NCI-H1105 (cell line): Measurements from ENCODE around the gene HTR1D.
"Not testable (repeated sequence)": the region's sequence is repeated elsewhere in the genome, so short reads cannot be mapped to it uniquely, and the experiment has no call there.

ENCODE experiments used
- DNase-seq: peaks from one replicate; lab custom pipeline; 2025; lab: John Stamatoyannopoulos, UW

Gene HTR1D, protein sequence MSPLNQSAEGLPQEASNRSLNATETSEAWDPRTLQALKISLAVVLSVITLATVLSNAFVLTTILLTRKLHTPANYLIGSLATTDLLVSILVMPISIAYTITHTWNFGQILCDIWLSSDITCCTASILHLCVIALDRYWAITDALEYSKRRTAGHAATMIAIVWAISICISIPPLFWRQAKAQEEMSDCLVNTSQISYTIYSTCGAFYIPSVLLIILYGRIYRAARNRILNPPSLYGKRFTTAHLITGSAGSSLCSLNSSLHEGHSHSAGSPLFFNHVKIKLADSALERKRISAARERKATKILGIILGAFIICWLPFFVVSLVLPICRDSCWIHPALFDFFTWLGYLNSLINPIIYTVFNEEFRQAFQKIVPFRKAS

DNA sequence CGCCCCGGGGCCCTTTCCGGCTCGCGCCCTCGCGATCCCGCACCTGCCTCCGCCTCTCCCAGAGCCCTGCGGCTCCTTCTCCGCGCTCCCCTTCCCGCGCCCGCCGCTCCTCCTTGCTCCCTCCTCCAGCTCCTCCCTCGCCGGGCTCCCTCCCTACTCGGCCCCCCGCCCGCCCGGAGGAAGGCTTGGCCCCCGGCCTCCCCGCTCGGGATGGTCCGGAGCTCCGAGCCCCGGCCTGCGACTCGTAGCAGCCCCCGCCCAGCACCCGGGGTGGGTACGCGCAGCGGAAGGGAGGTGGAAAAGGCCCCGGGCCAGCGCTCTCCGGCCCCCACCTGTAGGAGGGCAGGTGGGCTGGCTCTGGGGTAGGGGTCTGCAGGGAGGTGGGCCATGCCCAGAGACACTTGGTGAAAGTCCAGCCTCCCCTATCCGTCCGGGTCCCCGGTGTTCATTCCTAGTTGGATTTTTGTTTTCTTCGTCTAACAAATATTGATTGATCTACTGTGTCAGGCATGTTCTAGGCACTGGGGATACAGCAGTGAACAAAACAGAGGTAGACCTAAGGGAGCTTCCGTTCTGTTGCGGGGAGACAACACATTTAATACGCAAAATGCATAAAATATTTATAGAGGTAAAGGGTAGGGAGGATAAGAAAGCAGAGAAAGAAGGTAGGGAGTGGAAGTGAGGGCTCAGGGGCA, at the start of gene HTR1D:
HTR1D (minus strand) TSS at position 82 of the 695 bp plus-strand sequence. CDS start 23,283 bp downstream, outside the sequence.
- DNase-seq = peak; percentile 8

DNA sequence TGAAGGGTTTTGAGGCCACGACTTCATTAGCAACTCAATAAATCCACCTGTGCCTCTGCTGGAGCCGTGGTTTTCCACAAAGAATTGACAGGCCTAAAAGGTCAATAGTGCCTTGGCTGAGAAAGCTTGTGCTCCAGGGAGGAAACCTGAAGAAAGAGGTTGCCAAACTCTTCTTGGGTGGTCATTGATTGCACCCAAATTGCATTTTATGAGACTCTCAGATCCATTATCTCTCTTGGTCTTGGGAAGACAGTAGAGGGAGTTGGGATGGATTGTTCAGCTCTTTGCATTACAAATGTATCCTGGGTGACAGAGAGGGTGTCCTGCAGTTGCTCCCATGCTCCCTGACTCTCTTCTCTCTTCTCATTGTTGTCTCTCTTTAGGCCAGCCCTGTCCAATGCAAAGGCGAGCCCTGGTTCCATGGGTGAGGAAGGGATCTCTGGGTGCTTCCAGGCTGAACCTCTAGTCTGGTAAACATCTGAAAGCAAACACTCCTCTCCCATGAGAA, 46.1 kb upstream of the HTR1D start:
- DNase-seq = no peak

DNA sequence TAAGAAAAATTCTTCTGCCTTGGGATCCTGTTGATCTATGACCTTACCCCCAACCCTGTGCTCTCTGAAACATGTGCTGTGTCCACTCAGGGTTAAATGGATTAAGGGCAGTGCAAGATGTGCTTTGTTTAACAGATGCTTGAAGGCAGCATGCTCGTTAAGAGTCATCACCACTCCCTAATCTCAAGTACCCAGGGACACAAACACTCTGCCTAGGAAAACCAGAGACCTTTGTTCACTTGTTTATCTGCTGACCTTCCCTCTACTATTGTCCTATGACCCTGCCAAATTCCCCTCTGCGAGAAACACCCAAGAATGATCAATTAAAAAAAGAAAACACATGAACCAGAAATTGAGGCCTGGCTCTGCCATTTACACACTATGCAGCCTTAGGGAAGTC, 40.8 kb upstream of the HTR1D start:
- not testable (repeated sequence) for DNase-seq

DNA sequence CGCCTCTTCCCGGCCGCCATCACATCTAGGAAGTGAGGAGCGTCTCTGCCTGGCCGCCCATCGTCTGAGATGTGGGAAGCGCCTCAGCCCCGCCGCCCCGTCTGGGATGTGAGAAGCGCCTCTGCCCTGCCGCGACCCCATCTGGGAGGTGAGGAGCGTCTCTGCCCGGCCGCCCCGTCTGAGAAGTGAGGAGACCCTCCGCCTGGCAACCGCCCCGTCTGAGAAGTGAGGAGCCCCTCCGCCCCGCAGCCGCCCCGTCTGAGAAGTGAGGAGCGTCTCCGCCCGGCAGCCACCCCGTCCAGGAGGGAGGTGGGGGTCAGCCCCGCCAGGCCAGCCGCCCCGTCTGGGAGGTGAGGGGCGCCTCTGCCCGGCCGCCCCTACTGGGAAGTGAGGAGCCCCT, 40.1 kb upstream of the HTR1D start:
- not testable (repeated sequence) for DNase-seq

DNA sequence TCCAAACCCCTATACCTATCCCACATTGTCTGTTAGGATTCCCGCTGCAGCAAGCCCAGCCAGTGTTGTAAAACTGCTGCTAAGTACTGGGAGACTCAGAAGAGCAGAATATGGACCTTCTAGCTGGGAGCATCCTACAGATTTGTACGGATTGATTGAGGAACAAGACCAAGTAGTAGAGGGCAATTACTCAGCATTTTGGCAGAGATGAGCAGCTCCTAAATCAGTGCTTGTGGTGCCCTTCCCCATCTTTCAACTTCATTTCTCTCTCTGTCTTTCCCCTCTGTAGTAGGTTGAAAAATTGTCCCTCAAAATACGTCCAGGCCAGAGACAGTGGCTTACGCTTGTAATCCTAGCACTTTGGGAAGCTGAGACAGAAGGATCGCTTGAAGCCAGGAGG, 37.3 kb upstream of the HTR1D start:
- DNase-seq = no peak

DNA sequence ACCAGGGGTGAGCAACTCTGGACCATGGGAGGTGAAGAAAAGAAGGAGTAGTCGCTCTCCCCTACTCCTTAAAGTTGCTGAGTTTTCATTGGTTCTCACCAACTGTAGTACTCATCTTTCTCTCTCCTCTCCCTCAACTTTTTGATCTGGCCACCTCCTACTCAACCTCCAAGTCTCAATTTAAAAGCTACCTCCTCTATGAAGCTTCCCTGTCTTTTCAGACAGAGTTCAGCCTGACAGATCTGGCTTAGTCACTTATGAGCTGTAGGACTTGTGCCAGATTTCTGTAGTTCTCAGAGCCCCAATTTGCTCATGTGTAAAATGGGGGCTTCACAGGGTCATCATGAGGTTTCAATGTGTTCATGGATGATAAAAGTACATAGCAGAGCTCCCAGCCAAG, 34.5 kb upstream of the HTR1D start:
- DNase-seq = no peak

DNA sequence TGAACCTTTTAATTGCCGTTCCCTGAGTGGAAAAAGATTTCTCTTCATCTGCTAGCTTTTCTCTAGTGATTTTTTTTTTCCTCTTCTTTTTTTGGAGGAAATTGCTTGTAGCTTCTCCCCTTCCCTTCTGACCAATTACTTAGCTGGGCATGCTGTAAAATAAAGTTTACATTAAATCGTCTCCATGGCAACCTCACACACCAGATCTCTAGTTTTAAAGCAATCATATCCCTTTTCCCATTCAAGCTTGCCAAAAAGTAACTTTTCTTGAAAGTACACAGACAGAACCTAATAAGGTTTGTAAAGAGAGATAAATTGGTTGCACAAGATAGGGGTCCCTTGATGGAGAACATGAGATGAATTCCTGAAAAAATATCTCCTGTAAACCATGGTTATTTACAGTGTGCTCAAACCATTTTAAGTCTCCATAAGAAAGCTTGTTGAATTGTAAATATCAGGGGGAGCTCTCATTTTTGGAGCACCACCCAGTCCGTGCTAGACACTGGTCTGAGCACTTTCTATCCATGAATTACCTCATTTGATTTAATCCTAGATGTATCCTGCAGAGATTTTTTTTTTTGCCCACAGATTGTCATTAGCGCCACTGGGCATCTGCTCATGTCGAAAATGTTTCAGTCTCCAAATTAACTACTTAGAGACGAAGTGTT, 32.6 kb upstream of the HTR1D start:
- DNase-seq = no peak

DNA sequence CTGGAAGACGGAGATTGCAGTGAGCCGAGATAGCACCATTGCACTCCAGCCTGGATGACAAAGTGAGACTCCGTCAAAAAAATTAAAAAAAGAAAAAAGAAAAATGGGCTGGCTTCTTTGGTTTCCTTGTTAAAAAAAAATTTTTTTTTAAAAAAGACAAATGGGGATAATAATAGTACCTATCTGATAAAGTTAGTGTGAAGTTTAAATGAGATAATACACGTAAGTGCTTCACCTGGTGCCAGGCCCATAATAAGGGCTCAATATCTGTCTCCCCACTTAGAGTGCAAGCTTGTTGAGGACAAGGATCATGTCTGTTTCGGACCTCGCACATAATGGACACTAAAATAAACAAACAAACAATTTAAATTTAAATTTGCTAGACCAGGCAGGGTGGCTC, 30.0 kb upstream of the HTR1D start:
- no peak for DNase-seq

DNA sequence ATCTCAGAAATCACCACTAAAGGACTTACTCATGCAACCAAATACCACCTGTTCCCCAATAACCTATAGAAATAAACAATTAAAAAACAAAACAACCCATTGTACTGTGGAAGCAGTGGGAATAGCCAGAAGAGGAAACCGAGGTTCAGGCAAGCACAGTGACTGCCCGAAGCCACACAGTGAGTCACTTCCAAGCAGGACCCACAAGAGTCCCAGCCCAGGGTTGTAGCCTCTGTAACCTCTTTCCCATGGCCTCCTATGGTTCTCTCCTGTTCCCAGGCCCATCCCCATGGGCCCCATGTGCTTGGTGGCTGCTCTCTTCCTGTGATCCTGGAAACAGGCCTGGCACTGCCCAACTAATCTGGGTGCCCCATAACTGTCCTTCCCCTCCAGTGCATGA, 29.0 kb upstream of the HTR1D start:
- DNase-seq = no peak

DNA sequence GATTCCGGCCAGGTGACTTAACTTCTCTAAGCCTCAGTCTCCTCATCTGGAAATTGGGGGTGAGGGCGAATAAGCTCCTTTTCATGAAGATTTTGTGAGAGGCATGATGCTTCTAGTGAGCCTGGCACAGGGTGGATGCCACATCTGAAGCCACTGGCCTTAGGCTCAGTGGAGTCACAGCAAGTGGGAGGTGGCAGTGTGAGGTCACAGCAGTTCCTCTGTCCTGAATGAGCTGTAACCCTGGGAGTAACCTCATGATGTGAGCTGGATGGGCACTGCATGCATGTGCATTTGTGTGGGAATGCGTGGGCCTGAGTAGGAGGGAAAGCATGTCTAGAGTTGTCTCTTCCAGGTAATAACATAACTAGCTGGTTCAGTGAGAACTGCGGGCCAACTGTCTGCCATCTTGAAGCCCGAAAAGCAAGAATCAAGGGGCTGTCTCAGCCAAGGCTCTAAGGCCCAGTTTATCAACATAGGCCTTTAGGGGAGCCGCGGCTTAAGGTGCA, 27.0 kb upstream of the HTR1D start:
- no peak for DNase-seq

DNA sequence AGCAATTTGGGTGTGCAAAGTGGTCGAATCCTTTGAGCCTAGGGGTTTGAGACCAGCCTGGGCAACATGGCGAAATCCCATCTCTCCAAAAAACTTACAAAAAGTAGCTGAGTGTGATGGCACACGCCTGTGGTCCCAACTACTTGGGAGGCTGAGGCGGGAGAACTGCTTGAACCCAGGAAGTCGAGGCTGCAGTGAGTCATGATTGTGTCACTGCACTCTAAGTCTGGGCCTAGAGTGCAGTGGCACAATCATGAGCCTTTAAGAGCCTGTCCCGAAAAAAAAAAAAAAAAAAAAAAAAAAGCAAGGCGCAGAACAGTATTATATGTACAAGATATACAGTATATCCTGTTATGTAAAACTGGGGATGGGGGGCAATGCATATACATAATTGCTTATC, 25.1 kb upstream of the HTR1D start:
- DNase-seq = no peak

DNA sequence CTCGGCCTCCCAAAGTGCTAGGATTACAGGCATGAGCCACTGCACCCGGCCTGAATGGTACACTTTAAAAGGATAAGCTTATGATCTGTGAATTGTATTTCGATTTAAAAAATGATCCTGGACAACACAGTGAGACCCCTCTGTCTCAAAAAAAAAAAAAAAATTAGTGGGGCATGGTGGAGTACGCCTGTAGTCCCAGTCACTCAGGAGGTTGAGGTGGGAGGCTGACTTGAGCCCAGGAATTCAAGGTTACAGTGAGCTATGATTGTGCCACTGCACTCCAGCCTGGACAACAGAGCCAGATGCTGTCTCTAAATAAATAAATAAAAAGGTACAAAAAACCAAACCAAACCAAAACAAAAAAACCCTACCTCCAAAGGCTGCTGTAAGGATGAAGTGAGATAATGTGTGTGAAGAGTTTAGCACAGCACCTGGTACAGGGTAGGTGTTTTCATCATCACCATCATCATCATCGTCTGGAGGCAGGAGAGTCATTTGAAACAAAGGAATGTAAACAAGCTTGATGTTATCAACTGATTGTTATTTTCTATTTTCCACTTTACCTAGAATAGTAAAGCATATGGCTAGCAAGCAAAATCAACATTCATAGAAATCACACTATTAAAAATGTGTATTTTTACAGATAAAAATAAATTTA, 22.5 kb upstream of the HTR1D start:
- no peak for DNase-seq

DNA sequence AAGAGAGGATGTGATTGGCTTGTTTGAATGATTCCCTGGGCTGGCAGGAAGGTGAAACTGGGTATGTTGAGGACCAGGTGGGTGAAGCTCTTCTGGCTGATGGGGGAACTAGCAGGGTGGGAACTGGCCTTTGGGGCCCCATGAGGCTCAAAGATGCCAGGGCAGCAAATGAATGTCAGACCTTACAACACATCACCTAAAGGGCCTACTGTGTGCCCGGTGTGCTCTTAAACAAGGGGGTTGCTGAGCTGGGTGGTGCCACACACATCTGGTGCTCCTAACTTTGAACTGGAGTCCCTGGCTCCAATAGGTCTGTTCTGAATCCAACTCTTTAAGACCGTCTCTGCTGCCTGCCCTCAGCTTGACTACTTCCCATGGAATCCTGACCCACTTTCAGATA, 21.3 kb upstream of the HTR1D start:
- DNase-seq = no peak

DNA sequence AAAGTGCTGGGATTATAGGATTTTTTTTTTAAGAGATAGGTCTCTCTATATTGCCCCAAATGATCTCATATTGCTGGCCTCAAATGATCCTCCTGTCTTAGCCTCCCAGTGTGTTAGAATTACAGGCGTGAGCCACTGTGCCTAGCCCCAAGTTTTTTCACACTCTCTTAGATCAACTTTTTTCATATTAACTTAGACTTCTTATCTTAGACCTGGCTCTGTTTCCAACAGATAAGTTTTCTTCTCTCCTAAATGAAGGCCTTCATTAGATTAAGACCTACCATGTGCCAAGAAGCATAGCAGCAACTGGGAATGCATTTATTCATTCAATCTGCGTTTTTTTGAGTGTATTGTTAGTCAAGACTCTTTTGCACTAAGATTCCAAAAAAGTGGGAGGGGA, 20.2 kb upstream of the HTR1D start:
- no peak for DNase-seq

DNA sequence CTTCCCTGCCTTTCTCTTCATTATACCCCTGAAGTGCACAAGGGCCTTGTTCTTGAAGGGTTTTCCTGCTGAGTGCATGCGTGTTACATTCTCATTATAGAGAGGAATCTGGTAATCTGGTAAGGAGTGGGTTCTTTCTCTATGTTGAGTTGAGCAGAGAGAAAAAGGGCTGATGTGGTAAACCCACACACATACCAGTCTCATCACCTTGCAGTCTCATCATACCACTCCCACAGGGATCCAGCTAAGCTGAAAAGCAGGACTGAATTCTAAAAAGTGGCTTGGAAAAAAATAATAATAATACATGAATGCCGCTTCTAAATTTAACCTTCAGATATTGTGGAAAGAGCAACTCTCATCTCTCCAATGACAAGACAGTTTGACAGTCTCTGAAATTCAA, 10.5 kb upstream of the HTR1D start:
- no peak for DNase-seq

DNA sequence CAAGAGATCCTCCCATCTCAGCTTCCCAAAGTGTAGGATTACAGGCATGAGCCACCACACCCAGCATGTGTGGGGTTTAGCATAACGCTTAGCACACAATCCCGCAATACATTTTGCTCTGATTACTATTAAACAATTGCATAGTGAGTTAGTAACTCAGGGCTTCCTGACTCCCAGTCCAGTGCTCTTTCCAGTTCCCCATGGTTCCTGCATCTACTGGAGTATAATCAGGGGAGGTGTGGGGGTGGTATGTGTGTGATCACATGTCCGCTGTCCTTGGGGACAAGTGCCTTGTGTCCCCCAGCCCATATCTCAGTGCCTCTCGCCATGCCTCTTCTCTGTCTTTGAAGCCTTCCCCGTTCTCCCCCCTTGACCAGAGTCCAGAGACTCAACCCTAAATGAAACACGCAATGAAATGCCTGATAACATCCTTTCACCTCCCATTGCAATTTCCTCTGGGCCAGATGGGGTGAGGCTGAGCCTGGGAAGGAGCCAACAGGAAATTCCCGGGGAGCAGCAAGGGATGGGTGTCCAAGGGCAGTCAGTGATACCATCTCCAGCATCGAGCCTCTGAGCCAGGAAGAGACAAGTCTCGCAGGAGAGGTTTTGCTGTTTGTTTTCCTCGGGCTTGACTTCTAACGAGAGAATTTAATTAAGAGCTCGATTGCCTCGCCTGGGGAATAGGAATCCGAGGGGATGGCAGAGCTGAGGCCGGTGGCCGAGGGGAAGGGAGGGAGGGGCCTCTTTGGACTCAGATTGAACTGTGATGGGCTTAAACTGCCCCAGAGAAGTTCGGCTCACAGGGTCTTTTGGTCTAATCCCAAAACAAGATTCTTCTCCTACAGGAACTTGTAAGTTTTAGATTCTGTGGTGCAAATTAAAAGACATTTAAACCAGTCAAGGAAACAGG, 7.7 kb upstream of the HTR1D start:
- DNase-seq = no peak

DNA sequence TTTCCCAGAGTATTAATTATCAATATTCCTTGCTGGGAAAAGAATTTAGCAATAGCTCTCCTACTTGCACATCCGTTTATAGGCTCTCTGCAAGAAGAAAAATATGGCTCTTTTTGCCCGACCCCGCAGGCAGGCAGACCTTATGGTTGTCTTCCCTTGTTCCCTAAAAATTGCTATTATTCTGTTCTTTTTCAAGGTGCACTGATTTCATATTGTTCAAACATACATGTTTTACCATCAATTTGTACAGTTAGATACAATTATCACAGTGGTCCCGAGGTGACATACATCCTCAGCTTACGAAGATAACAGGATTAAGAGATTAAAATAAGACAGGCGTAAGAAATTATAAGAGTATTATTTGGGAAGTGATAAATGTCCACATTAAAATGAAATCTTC, 6.7 kb upstream of the HTR1D start:
- not testable (repeated sequence) for DNase-seq

DNA sequence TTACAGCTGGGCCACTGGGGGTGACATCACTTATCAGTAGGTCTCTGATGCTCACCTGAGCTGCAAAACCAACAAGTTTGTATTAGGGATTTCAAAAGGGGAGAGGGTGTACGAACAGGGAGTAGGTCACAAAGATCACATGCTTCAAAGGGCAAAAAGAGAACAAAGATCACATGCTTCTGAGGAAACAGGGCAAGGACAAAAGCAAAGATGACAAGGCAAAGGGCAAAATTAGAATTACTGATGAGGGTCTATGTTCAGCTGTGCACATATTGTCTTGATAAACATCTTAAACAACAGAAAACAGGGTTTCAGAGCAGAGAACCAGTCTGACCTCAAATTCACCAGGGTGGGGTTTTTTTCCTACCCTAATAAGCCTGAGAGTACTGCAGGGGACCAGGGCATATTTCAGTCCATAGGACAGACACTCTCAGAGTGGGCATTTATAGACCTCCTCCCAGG, 6.2 kb upstream of the HTR1D start:
- not testable (repeated sequence) for DNase-seq

DNA sequence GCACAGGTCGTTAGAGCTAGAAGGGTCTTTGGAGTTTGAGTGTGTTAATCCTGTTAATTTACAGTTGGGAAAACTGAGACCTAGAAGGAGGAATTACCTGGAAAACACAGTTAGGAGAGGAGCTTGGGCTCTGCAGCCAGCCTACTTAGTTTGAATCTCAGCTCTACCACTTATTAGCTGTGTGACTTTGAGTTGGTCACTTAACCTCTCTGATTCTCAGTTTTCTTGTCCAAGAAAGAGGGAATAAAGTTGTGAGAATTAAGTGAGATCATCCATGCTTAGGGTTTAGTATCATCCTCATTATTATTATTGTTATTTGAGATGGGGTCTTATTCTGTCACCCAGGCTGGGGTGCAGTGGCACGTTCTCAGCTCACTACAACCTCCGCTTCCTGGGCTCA, 5.4 kb upstream of the HTR1D start:
- DNase-seq = no peak

DNA sequence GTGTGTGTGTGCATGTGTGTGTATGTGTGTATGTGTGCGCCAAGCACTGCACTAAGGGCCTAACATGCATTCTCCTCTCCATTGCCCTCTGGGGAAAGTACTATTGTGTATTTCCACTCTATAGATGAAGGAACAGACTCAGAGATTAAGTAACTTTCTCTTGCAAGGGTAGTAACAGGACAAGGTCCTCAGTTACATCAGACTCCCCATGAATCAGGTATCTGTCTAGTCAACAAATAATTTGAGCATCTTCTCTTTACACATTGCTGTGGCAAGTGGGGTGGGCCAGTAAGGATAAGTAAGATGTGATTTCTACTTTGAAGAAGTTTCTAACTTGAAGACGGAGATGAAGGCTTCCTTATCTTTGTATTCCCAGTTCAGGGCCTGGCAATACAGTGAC, 5.0 kb upstream of the HTR1D start:
- DNase-seq = no peak

DNA sequence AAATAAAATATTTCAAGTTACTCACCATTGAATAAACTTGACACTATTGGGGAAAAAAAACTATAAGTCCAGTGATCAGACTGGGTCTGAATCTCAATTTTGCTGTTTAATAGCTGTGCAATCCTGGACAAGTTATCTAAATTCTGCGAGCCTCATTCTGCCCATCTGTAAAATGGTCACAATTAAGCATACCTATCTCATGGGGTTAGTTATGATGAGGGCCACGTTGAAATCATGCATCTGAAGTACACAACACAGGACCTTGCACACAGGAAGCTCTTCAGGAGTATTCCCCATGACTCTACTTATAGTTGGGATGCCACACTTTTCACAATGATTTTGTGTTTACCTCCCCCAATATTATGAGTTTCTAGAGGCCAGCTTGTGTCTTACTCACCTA, 3.8 kb upstream of the HTR1D start:
- no peak for DNase-seq
